T-helper 9 cell (primary cell): ENCODE results near the gene VWA5A.

Experiments
- DNase-seq: peaks from one replicate; pipeline ENCODE4 v3.0.0-alpha.2; 2020

VWA5A gene

GRCh38 chr11:124170801-124171586 lies 55.7 kb downstream of the VWA5A start:
- no peak for DNase-seq

DNA sequence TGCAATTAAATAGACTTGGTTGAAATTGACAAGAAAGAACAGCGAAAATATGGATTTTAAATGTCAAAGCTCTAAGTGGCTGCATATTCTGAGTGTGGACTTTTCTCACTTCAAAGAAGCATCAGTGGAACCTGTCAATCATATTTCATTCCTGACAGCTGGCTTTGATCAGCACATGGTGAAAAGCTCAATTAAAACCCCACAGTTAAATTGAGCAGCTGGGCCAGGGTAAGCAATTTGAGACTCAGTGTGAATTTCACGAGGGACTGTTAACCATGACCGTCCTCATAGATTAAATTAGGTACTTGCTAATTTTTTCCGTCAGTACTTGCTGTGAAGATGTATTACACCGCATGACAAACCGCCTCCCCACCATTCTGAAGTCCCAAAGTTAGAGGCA lies 56.9 kb downstream of the VWA5A start:
- DNase-seq: no peak

GRCh38 chr11:124172599-124172998 lies 57.3 kb downstream of the VWA5A start:
- no peak for DNase-seq

GRCh38 chr11:124174001-124174583 lies 58.8 kb downstream of the VWA5A start:
- DNase-seq: no peak

DNA sequence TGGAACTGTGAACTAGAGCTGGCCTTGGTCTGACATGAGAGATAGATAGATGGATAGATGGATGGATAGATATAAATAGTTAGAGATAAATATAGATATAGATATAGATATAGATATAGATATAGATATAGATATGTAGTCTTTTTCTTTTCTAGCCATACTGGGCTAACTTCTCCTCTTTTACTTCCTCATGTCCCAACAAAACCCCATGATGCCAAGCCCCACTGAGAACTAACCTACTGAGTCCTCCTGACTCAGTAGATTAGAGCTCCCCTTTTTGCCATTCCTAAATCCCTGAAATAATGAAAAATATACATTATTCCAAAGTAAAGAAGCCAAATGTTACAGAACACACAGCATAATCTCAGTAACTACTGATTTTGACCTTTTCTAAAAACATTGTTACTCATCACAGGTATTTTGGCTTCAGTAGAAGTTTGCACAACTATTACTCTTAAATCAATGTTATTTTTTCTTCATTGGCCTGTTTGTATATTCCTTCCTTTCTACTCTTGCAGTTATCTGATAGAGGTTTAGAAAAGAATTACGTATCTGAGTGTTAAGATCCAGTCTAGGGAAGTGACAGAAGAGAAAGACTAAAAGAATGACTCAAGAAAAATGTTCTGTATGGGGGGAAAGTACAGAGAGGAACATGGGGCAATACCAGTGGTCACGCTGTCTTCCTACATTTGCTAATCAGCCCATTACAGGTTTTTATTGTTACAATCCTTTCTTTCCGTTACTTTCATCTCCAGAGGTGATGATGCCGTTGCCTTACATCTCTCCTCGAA lies 61.9 kb downstream of the VWA5A start:
- no peak for DNase-seq

DNA sequence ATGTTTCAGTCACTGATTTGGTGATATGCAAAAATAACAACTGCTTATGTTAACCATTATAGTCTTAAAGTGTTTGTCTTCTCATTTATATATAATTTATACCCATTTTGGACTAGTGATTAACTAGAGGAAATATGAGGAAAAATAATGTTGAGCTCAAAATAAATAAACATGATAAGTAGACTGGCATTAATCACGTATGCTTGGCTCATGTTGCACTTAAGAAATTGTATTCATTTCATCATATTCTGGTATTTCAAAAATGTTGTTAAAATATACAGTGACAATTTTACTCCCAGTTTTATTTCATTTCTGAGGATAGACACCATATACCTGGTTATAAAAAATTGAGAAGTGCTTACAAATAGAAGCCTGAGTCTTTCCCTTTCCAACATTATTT lies 64.1 kb downstream of the VWA5A start:
- no peak for DNase-seq

DNA sequence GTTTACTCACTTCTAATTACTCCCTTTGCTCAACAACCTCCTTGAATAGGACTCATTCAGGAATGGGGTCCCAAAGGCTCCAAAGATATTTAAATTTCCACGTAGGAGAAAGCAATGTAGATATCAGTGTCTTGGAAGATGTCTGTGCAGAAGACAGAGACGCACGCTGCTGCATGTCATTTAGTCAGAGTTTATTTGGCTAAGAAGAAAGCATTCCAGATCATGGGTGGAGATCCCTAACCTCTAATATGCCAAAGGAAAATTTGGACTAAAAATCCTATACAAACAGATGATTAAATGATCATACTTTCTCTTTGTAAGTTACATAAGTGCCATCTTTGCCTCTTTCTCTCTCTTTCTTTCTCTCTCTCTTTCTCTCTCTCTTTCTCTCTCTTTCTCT lies 67.8 kb downstream of the VWA5A start, which contains the start of gene OR10D3:
TSS of gene OR10D3 (plus strand) at position 278 of the 400 bp plus-strand sequence. CDS start 1,925 bp downstream, outside the sequence.
- no peak for DNase-seq

DNA sequence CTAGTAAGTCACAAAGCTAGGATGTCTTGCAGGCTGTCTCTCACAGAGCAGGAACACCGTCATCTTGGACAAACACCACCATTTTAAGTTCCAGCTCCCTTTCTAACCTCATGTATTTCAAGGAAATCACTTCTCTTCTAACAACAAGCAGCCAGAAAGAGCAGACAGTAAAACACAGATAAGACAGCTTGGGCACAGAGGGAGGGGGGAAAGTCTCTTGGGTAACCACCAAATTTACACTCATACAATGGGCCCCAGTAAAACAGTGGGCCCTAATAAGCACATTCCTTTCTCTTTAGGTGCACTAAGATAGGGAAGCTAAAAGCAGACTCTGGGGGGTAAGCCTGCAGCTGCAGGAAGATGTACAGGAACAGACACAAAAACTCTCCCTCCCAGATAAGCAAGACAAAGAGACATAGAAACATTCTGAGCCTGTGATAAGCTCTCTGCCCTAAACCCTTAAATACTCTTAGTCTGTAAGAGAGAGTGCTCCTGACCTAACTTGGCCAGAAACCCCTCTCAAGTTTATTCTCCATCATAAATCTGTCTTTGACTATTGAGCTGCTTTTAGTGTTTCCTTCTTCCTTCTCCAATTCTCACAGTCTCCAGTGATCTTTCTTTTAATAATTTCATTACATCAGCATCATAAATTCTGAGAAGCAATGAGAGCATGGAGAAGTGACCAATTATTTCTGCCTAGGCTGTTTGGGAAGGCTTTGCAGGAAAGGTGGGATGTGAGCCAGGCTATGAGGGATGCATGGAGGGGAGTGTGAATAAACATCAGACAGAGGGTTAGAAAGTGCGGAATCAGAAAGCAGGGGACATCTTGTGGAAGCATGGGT lies 75.3 kb downstream of the VWA5A start:
- no peak for DNase-seq

GRCh38 chr11:124193221-124194010 lies 78.2 kb downstream of the VWA5A start:
- no peak for DNase-seq

DNA sequence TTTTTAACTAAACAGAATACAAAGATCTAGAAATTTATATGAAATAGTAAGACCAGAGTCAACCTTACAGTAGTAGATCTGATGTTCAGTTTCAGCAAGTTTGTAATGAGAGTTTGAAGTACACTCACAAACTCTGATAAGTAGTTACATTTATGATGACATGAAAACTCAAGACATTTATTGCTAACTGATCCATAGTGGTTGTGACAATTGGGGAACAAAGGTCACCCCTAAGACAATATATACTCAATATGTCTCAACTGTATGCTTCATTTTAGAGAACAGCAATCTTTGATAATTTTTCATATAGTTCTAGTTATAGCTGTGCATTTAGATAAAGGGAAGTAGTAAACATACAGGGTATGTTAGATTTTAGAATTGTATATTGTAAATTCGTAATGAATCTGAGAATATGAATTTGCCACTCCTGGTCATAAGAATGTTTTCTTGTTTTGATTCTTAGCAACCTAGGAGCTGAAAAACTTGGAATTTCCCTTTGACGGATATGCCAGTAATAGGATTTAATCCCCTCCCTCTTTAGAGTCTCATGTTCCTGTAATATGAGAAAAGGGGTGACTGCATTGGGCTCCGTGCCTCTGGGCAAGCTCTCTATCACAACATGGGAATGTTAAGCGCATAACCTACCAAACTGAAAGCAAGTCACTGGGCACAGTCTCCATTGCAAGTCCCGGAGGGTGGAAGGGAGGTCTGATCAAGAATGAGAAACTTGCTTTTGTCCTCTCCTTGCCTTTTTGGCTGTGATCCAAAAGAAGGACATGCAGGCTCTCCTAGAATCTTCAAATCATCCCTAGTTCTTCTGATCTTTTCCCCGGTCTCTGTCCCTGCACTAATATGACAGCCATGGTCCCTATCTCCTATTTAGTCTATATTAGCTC lies 79.3 kb downstream of the VWA5A start:
- DNase-seq: no peak

DNA sequence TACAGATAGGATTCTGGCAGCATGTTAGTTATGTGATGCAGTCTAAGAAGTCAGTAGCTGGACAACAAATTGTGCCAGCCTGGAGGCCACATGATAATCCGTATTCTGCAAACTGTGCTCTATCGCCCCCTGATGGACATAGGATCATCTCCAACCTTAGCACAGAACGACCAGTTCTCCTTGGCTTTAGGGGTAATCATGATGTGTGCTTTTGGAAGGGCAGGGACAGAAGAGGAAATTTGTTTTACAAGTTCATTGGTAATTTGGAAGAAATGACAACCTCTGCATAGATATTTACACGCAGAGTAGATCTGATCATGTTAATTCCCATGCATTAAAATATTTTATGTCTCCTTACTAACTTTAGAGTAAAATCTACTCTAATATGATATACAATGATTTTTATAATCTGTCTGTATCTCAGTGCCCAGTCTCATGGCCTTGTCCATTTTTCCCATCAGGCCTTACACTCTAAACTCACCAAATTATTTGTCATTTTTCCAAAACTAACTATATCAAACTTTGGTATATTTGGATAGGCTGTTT lies 80.0 kb downstream of the VWA5A start:
- DNase-seq: no peak
